GM19397 (cell line): ENCODE measurements around the gene IGFBP4.

Experiments used
- ATAC-seq: cut with Tn5 transposase; IDR thresholded peaks from one replicate; pipeline ENCODE4 v1.9.1; 2021; ENCODE audit warnings: mild to moderate bottlenecking, moderate library complexity; ENCODE audit not compliant: unreplicated experiment

IGFBP4 gene

GRCh38 chr17:40431231-40431602 is 12.0 kb upstream of the IGFBP4 start:
- ATAC-seq, result no peak

- ATAC-seq, result no peak
Measured at GRCh38 chr17:40432864-40433528, 10.3 kb upstream of the IGFBP4 start.

- ATAC-seq, result no peak
Measured at GRCh38 chr17:40433551-40434415, 9.5 kb upstream of the IGFBP4 start.

- ATAC-seq, result no peak
Measured at GRCh38 chr17:40436636-40437035, 6.6 kb upstream of the IGFBP4 start.

- no peak for ATAC-seq
Measured at GRCh38 chr17:40437095-40437732, 6.0 kb upstream of the IGFBP4 start.

GRCh38 chr17:40440166-40440565 is 3.1 kb upstream of the IGFBP4 start:
- ATAC-seq, result no peak

- no peak for ATAC-seq
Measured at GRCh38 chr17:40442392-40443195, 656 bp upstream of the IGFBP4 start.

GRCh38 chr17:40443988-40444899 is 994 bp downstream of the IGFBP4 start:
- ATAC-seq, result no peak

GRCh38 chr17:40445751-40446468 is 2.7 kb downstream of the IGFBP4 start:
- ATAC-seq, result no peak

GRCh38 chr17:40447148-40447644 is 3.9 kb downstream of the IGFBP4 start:
- ATAC-seq, result no peak

- no peak for ATAC-seq
Measured at GRCh38 chr17:40447806-40448205, 4.6 kb downstream of the IGFBP4 start.

- no peak for ATAC-seq
Measured at GRCh38 chr17:40448213-40448638, 5.0 kb downstream of the IGFBP4 start.

GRCh38 chr17:40448639-40449261 is 5.5 kb downstream of the IGFBP4 start:
- ATAC-seq, result no peak

- ATAC-seq, result no peak
Measured at GRCh38 chr17:40450175-40450574, 6.9 kb downstream of the IGFBP4 start.

- no peak for ATAC-seq
Measured at GRCh38 chr17:40451420-40451819, 8.2 kb downstream of the IGFBP4 start.

GRCh38 chr17:40452216-40452787 is 9.1 kb downstream of the IGFBP4 start:
- no peak for ATAC-seq

- no peak for ATAC-seq
Measured at GRCh38 chr17:40452921-40453378, 9.7 kb downstream of the IGFBP4 start.
